BE2C (cell line): ENCODE data around the gene FAM227A. TPM values are rescaled to one million over a fixed set of nuclear protein-coding genes. Genes with fewer than 3 reads are reported as not detected.
A peak's percentile ranks its signal among the peaks of the same experiment; 100 is the strongest.

Source experiments
- DNase-seq: peaks from one replicate; pipeline ENCODE4 v3.0.0-alpha.2; 2020
- H3K27me3 ChIP-seq: fragments of 250-450 bp; sonication (Bioruptor Pico); 2 replicates; pipeline ENCODE4 v1.5.1; 2020; ENCODE audit warnings: mild to moderate bottlenecking
- H3K36me3 ChIP-seq: fragments of 250-450 bp; sonication (Bioruptor Pico); 2 replicates; pipeline ENCODE4 v1.5.1; 2020; ENCODE audit warnings: mild to moderate bottlenecking
- H3K4me1 ChIP-seq: fragments of 250-450 bp; sonication (Bioruptor Pico); 2 replicates; pipeline ENCODE4 v1.5.1; 2020
- H3K4me3 ChIP-seq: 2 replicates; pipeline ENCODE4 v1.5.1; 2011; ENCODE audit warnings: low read depth, low read length
- H3K9me3 ChIP-seq: fragments of 250-450 bp; sonication (Bioruptor Pico); 2 replicates; pipeline ENCODE4 v1.5.1; 2020
- polyA plus RNA-seq: library from polyadenylated mRNA; unstranded; fragments of >200 nt; gene quantifications from one replicate; pipeline ENCODE4 v1.2.1, GENCODE V29; 2012; ENCODE audit warnings: low read depth, missing spikeins; ENCODE audit not compliant: insufficient read length, insufficient read depth
- TF ChIP-seq, protein P1 (sequence below): IDR thresholded peaks from 2 replicates; pipeline ENCODE4 v1.5.1; 2012; ENCODE audit warnings: mild to moderate bottlenecking, low read depth, low read length

The FAM227A gene
- polyA plus RNA-seq: 0.54 TPM

DNA sequence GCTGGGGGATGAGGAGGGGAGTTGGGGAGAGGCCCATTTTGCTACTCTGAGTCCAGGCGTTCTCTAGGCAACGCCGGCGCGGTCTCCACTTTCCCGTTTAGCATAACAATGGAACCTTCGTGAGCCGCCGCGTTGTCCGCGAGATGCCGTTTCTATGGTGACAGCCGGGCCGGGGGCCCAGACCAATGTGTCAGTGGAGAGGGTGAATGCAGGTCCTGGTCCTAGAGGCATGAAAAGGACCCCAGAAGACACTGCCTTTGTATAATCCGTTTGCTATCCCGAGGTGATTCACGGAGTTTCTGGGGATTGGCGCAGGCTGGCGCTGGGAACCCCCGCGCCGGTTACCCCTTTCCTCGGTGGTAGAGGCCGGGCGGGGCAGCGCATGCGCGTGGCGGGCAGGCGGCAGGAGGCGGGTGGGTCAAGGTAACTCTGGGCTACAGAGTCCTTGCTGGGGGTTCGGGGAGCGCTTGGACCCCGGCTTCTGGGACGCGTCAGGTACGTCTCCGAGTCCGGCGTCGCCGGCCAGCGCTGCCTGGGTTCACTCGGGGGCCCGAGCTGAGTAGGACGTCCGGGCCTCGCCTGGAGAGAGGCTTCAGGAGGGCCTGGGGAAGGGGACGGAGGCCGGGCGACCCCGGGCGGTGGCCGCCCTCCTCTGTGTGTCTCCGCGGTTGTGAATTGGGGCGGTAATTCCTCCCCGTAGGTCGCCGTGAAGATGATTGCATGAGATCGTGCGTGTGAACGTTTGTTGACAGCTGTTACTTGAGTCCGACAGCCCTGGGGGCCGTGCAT, at the start of gene FAM227A, which contains the start of gene CBY1:
Gene FAM227A (minus strand): TSS at position 137 of the 789 bp plus-strand sequence. CDS start 6,224 bp downstream, outside the sequence.
Gene CBY1 (plus strand): TSS at position 383 of the 789 bp plus-strand sequence. CDS start 11,417 bp downstream, outside the sequence.
- no peaks in the 10 kb centered on the region for H3K9me3 ChIP-seq
- TF ChIP-seq, protein P1, sequence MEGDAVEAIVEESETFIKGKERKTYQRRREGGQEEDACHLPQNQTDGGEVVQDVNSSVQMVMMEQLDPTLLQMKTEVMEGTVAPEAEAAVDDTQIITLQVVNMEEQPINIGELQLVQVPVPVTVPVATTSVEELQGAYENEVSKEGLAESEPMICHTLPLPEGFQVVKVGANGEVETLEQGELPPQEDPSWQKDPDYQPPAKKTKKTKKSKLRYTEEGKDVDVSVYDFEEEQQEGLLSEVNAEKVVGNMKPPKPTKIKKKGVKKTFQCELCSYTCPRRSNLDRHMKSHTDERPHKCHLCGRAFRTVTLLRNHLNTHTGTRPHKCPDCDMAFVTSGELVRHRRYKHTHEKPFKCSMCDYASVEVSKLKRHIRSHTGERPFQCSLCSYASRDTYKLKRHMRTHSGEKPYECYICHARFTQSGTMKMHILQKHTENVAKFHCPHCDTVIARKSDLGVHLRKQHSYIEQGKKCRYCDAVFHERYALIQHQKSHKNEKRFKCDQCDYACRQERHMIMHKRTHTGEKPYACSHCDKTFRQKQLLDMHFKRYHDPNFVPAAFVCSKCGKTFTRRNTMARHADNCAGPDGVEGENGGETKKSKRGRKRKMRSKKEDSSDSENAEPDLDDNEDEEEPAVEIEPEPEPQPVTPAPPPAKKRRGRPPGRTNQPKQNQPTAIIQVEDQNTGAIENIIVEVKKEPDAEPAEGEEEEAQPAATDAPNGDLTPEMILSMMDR: no peak
- peak; percentile 92 for DNase-seq
- H3K36me3 ChIP-seq: no peaks in the 10 kb centered on the region
- H3K27me3 ChIP-seq: no peaks in the 10 kb centered on the region
- H3K4me1 ChIP-seq: no peaks in the 10 kb centered on the region
- peak within 1 kb of the TSS; percentile 95 for H3K4me3 ChIP-seq

DNA sequence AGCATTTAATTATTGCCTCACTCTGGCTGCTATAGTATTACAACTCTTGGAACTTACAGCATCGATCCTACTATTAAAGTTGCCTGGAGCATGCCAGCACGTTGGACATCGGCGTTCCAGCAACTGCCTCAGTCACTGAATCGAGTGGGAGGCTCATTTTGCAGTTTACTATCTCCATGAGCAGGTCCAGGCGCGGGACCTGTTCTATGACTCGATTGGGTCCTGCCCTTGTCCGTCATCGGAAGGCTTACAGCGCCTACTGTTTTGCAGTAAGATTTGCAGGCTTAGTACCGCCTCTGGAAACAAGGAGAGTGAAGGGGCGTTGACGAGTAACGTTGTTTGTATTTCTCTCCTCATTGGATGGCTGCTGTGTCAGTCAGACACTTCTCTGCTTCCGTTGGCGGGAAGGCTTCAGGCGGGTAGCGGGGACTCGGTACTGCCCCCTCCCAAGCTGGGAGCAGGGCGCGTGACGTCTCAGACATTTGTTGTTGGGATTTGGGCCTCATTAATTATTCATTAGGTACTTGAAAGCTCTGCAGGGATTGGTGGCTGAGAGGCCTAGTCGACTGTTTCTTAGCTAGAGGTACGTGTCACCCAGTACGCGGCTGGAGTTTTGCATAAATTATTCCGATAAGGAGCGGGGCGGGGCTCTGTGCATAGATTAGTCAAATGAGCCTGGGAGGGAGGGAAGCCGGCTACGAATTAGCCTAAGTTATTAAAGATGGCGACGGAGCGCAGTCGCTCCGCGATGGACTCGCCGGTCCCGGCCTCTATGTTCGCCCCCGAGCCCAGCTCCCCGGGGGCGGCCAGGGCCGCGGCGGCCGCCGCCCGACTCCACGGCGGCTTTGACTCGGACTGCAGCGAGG, 49.3 kb upstream of the FAM227A start, which contains the start of gene GTPBP1:
Gene GTPBP1 (plus strand): TSS at position 710 of the 866 bp plus-strand sequence. CDS start 12 bp downstream, at position 722.
- H3K27me3 ChIP-seq: no peaks in the 10 kb centered on the region
- TF ChIP-seq, protein P1: no peak; the same call in 1 of the 2 replicates
- peaks cover 6% of the 10 kb centered on the region; the same call in 1 of the 2 replicates for H3K4me1 ChIP-seq

DNA sequence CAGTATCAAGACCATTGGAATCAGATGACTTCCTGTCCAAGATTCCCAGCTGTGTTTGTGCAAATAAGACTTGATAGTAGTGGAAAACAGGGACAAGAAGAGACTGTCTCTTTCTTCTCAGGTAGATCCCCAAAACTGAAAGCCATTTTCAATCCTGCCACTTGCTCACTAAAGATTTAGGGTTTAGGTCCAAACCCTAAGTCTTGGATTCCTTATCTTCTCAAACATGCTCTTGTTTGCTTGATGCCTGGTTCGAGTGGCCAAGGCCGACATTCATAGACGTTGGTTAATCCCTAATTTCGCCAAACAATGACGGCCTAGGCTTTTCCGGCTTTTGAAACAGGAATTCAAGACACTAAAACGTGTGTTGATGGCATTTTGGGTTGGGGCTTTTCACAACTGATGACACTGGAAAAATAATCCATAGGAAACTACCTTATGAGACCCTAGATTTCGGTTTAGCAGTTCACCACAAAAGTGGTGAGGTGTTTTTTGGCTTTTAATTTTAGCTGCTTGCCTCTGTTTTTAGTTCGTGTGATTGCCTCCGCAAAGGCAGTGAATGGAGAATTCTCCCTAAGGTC, 48.6 kb upstream of the FAM227A start:
- DNase-seq: no peak
- Histone ChIP-seq H3K27me3 (no peaks in the 10 kb centered on the region), H3K9me3 (no peaks in the 10 kb centered on the region), H3K4me1 (peaks cover 6% of the 10 kb centered on the region; the same call in 1 of the 2 replicates), H3K36me3 (peaks cover 2% of the 10 kb centered on the region), H3K4me3 (peak overlapping the region; percentile 48)
- TF ChIP-seq, protein P1: no peak

More for the DNA sequence above, 49.3 kb upstream of the FAM227A start, which contains the start of gene GTPBP1:
- H3K9me3 ChIP-seq: no peaks in the 10 kb centered on the region
- peak within 1 kb of the TSS; percentile 95 for H3K4me3 ChIP-seq
- DNase-seq: peak; percentile 99
- H3K36me3 ChIP-seq: peaks cover 4% of the 10 kb centered on the region

DNA sequence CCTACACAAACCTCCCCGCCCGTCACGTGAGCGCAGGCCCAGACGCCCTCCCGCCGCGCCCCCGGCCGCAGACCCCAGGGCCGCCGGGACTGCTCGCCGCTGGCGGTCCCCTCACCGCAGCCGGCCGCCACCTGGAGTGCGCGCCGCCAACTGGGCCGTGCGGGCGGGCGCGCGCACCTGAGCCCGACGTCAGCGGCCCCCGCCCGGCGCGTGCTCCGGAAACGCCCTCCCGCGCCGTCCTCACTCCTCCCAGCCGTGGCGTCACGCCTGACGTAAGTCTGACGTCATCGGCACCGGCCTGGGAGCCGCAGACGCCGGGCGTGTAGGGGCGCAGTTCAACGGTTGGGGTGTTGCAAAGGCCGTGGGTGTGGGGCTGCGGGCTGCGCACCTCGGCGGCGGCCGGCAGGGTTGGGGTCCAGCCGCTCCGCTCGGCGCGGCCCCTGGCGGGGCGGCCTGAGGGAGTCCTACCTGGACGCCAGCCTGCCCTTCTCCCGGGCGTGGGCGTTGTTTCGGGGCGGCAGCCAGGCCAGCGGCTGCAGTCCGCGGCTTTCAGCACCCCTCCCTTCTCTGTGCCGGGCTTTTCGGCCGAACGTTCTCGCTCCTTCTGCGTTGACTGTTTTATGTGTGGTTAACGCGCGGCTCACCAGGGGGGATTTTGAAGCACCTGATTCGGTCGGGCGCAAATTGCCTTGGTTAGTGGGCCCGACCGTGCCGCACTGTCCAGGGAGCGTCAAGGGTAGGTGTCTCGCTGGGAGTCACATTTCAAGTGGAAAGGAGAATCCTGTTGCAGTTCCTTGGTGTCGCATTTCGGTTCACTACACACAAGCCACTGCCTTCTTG, 44.8 kb upstream of the FAM227A start, which contains the start of gene JOSD1:
Gene JOSD1 (minus strand): TSS at position 155 of the 840 bp plus-strand sequence. CDS start 956 bp downstream, outside the sequence.
- DNase-seq: peak; percentile 94
- H3K27me3 ChIP-seq: no peaks in the 10 kb centered on the region
- peaks cover 6% of the 10 kb centered on the region for H3K4me1 ChIP-seq
- peak within 1 kb of the TSS; percentile 80 for H3K4me3 ChIP-seq
- H3K9me3 ChIP-seq: no peaks in the 10 kb centered on the region
- TF ChIP-seq, protein P1: no peak
- H3K36me3 ChIP-seq: no peaks in the 10 kb centered on the region; the same call in 1 of the 2 replicates

DNA sequence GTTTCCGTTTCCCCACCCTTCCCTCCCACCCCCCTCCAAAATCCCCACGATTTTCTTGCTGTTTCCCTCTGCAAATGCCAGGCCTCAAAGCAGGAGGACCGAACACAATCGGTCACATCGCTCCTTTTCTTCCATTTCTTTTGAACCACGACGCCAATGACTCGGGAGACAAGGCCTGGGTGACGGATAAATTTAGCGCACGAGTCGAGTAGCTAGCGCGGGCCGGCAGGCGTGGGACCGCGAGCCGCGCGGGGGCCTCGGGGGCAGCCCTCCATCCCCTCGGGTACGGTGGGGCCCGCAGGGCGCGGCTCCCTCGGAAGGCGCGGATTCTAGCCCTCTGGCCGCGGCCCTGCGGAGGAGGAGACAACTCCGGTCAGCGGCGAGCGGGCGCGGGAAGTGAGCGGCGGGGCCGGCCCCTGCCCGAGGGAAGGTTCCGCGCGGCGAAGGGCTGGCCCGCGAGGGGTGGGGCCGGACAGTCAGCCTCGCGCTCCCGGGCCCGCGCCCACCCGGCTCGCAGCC, 44.1 kb upstream of the FAM227A start:
- Histone ChIP-seq H3K9me3 (no peaks in the 10 kb centered on the region), H3K4me3 (peak overlapping the region; percentile 80), H3K4me1 (peaks cover 6% of the 10 kb centered on the region), H3K27me3 (no peaks in the 10 kb centered on the region), H3K36me3 (no peaks in the 10 kb centered on the region; the same call in 1 of the 2 replicates)
- TF ChIP-seq, protein P1: no peak
- peak; percentile 83 for DNase-seq
